Measurements from ENCODE around the gene SNRPB. TPM values are rescaled to one million over a fixed set of nuclear protein-coding genes. Genes with fewer than 3 reads are reported as not detected.

Gene SNRPB
- total and polyA plus RNA-seq, 10 donors: 102 to 262 (median 152) TPM

DNA sequence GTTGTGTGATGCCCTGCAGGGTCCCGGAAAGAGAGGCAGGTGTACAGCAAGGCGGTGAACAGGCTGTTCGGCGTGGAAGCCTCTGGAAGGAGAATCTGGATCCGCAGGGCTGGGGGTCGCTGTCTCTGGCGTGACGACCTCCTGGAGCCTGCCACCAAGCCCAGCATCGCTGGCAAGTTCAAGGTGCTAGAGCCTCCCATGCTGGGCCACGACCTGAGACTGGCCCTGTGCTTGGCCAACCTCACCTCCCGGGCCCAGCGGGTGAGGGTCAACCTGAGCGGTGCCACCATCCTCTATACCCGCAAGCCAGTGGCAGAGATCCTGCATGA, 53.4 kb downstream of the SNRPB start:
- intact Hi-C loops (cut with DNase I; ENCODE audit: low total_unique reads): no loop called here
- TF ChIP-seq POLR2A (IDR thresholded peaks at IDR 0.05) (no peak), CTCF (IDR thresholded peaks at IDR 0.05 in 8 of 11, conservative IDR thresholded peaks at IDR 0.05 in 3 of 11) (no peak), POLR2AphosphoS5 (IDR thresholded peaks at IDR 0.05) (no peak)
- no peaks in the 10 kb centered on the region for H3K4me1 ChIP-seq
- no peak overlapping the region for H3K4me3 ChIP-seq
- no peak for DNase-seq
- H3K9me3 ChIP-seq: no peaks in the 10 kb centered on the region
- no peaks in the 10 kb centered on the region for H3K36me3 ChIP-seq
- no peak overlapping the region for H3K27ac ChIP-seq
- H3K27me3 ChIP-seq (replicated peaks in 1 of 7): peaks cover 0 to 35% (median 0%) of the 10 kb centered on the region in 7 donors
- 82 to 89% (median 87%) methylated on average over 6 to 14 of the region's 14 CpGs for WGBS, 5 donors

DNA sequence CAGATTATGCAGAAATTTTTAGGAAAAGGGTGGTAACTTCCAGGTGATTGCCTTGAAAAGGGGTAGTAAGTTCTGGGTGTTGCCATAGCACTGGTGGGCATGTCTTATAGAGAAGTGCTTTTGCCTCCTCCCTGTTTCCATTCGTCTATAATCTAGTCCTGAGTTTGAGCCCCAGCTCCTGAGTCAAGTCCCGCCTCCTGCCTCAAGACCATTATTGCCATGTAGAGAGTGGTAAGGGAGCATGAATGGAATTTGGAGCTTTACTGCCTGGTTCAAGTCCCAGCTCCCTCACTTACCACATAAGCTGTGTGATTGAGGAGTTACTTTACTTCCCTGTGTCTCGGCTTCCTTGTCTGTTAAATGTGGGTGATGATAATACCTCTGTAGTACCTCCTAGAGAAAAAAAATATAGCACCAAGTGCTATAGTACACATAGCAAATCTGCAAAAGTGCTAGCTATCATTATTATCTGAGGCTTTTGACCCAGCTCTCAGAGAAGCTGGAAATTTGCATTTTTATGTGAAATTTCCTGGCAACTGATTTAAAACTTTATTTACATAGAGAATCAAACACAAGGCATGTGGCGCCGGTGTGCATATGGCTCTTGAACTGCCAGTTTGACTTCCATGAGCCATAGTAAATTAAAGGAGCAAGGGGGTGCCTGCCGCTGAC, 53.9 kb downstream of the SNRPB start:
- H3K27me3 ChIP-seq (replicated peaks in 1 of 7): peaks cover 0 to 32% (median 0%) of the 10 kb centered on the region in 7 donors
- H3K4me3 ChIP-seq: no peak overlapping the region
- no peaks in the 10 kb centered on the region for H3K36me3 ChIP-seq
- no peaks in the 10 kb centered on the region for H3K4me1 ChIP-seq
- TF ChIP-seq CTCF (IDR thresholded peaks at IDR 0.05 in 8 of 11, conservative IDR thresholded peaks at IDR 0.05 in 3 of 11) (no peak), POLR2AphosphoS5 (IDR thresholded peaks at IDR 0.05) (no peak), POLR2A (IDR thresholded peaks at IDR 0.05) (no peak)
- no peaks in the 10 kb centered on the region for H3K9me3 ChIP-seq
- H3K27ac ChIP-seq: no peak overlapping the region
- no peak for DNase-seq
- WGBS, 5 donors: 76 to 83% (median 78%) methylated on average over 6 of the region's 6 CpGs
- intact Hi-C loops (cut with DNase I; ENCODE audit: low total_unique reads): no loop called here

Small RNAs within 50 kb of the gene (small RNA-seq; reads per million reads assigned to genes)
- 0 reads per million in 4 donors for gene RF00019

Other genes with a start within 250 kb of the SNRPB start
- gene TGM3, start 174.8 kb downstream of the SNRPB start, total RNA-seq: under 1 TPM in 4 of 7 donors, not detected in 3; 0.40 to 0.57 (median 0.50) TPM
- under 1 TPM; 0.09 to 0.64 (median 0.33) TPM for gene TGM3, start 174.8 kb downstream of the SNRPB start, polyA plus RNA-seq
- not detected for gene TGM6, start 89.9 kb downstream of the SNRPB start, total RNA-seq
- gene TGM6, start 89.9 kb downstream of the SNRPB start, polyA plus RNA-seq: not detected
- gene ZNF343, start 38.1 kb upstream of the SNRPB start, total RNA-seq: 10 to 100 TPM in 5 of 7 donors, 1 to 10 TPM in 2; 8.4 to 16.2 (median 11.4) TPM
- 1 to 10 TPM; 4.8 to 6.0 (median 5.7) TPM for gene ZNF343, start 38.1 kb upstream of the SNRPB start, polyA plus RNA-seq
- 1 to 10 TPM in 1 of 7 donors, under 1 TPM in 5, not detected in 1; 0.09 to 1.2 (median 0.23) TPM for gene TMC2, start 65.8 kb upstream of the SNRPB start, total RNA-seq
- under 1 TPM in 2 of 3 donors, not detected in 1; 0.07 to 0.10 TPM for gene TMC2, start 65.8 kb upstream of the SNRPB start, polyA plus RNA-seq
- 100 to 1,000 TPM in 6 of 7 donors, 10 to 100 TPM in 1; 82.1 to 183 (median 127) TPM for gene NOP56, start 181.8 kb upstream of the SNRPB start, total RNA-seq
- 100 to 1,000 TPM; 151 to 208 (median 182) TPM for gene NOP56, start 181.8 kb upstream of the SNRPB start, polyA plus RNA-seq
- 100 to 1,000 TPM in 3 of 7 donors, 10 to 100 TPM in 4; 72.7 to 105 (median 85.0) TPM for gene IDH3B, start 193.4 kb upstream of the SNRPB start, total RNA-seq
- gene IDH3B, start 193.4 kb upstream of the SNRPB start, polyA plus RNA-seq: 10 to 100 TPM; 59.4 to 87.8 (median 78.1) TPM
- 10 to 100 TPM in 2 of 7 donors, 1 to 10 TPM in 5; 3.9 to 19.2 (median 6.9) TPM for gene EBF4, start 222.0 kb upstream of the SNRPB start, total RNA-seq
- 1 to 10 TPM; 2.5 to 4.8 (median 4.8) TPM for gene EBF4, start 222.0 kb upstream of the SNRPB start, polyA plus RNA-seq

All from spleen (tissue), 11 donors.